IPS-20b (cell line): ENCODE data around the gene PRR33.

Experiments used
- H3K27ac ChIP-seq: one replicate; pipeline ENCODE4 v1.5.1; 2013; ENCODE audit warnings: low read length
- H3K27me3 ChIP-seq: 2 replicates; pipeline ENCODE4 v1.6.1; 2013; ENCODE audit warnings: mild to moderate bottlenecking, low read length, inconsistent platforms; ENCODE audit not compliant: insufficient read depth
- H3K36me3 ChIP-seq: 2 replicates; pipeline ENCODE4 v1.6.1; 2013; ENCODE audit warnings: low read depth, mild to moderate bottlenecking, inconsistent platforms, low read length, moderate library complexity; ENCODE audit not compliant: insufficient read depth
- H3K4me1 ChIP-seq: 2 replicates; pipeline ENCODE4 v1.6.1; 2013; ENCODE audit warnings: mild to moderate bottlenecking, control low read depth, inconsistent platforms, low read length, moderate library complexity; ENCODE audit not compliant: insufficient read depth
- H3K4me3 ChIP-seq: 2 replicates; pipeline ENCODE4 v1.5.1; 2013; ENCODE audit warnings: mild to moderate bottlenecking, low read length, inconsistent platforms
- H3K9ac ChIP-seq: 2 replicates; pipeline ENCODE4 v1.6.1; 2013; ENCODE audit warnings: low read depth, mild to moderate bottlenecking, inconsistent platforms, low read length, moderate library complexity
- H3K9me3 ChIP-seq: 2 replicates; pipeline ENCODE4 v1.6.1; 2013; ENCODE audit warnings: mild to moderate bottlenecking, low read depth, low read length, inconsistent platforms; ENCODE audit not compliant: insufficient read depth

PRR33 gene

DNA sequence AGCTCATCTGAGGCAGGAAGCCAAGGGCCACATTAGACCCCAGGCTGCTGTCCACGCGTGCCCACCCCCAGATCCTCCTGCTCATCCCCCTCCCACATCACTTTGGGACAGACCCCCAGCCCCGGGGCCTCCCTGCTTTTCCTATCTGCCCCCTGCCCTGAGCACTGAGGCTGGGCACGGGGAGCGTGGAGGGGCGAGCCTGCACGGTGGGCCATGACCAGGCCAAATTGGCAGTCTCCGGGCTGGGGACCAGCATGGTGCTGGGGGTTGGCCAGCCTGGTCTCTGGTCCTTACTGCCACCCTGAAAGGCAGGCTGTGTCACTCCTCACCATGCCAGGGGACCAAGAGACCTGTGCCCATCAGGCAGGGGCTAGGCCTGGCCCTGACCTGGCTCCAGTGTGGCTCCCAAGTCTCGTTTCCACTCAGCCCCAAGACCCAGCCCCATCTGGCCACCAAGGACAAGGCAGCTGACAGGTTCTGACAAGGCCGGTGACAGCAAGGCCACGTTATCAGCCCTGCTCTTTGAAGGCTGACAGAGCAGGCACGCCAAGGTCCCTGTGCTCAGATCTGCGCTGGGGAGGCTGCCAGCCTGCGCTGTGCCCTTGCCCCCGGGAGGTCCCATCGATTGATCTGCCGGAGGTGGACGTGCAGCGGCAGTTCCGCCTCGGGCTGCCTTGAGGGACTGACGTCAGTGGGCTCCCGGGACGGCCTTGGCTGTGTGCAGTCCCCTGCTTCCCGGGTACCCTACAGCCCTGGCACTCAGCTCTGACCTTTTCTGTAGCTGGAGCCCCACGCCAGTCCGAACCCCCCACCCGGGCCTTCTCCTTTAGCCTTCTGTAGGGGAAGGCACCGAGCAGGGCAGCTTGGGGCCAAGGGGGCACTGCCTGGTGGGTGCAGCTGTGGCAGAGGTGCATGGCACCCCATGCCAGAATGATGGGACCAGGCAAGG lies 49.3 kb downstream of the PRR33 start:
- H3K9me3 ChIP-seq = no peaks in the 10 kb centered on the region
- H3K4me1 ChIP-seq = no peaks in the 10 kb centered on the region
- H3K36me3 ChIP-seq = no peaks in the 10 kb centered on the region
- H3K9ac ChIP-seq = no peak overlapping the region
- H3K27me3 ChIP-seq = peaks cover 8% of the 10 kb centered on the region; the same call in 1 of the 2 replicates
- no peak overlapping the region for H3K4me3 ChIP-seq
- H3K27ac ChIP-seq = no peak overlapping the region

DNA sequence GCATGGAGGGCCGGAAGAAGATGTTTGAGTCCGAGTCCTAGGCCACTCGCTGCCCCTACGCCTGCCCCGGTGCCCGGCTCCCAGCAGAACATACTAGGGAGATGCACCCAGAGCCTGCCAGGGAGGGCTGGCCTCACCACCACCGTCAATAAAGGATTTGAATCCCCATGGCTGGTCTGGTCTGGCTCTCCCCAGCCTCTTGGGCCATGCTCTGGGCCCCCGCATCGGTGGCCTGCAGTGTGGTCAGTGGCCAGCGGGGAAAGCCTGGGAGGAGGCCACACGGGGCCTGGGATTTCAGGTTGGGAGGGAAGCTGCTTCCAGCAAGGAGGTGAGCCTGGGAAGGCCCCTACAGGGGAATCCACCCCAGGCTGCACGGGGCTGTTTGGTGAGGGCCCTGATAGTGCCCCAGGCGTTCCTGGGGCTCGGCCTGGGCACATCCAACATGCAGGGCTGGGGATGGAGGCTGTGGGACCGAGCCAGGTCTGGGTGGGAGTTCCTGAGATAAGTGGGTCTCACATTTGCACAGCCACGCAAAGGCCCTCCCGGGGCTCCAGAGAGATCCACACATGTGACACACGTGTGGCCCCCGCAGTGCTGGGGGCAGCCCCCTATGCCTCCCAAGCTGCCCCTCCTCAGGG lies 50.1 kb downstream of the PRR33 start:
- Histone ChIP-seq H3K36me3 (no peaks in the 10 kb centered on the region), H3K27ac (no peak overlapping the region), H3K4me1 (no peaks in the 10 kb centered on the region), H3K27me3 (peaks cover 8% of the 10 kb centered on the region; the same call in 1 of the 2 replicates), H3K9ac (no peak overlapping the region), H3K9me3 (no peaks in the 10 kb centered on the region), H3K4me3 (no peak overlapping the region)

DNA sequence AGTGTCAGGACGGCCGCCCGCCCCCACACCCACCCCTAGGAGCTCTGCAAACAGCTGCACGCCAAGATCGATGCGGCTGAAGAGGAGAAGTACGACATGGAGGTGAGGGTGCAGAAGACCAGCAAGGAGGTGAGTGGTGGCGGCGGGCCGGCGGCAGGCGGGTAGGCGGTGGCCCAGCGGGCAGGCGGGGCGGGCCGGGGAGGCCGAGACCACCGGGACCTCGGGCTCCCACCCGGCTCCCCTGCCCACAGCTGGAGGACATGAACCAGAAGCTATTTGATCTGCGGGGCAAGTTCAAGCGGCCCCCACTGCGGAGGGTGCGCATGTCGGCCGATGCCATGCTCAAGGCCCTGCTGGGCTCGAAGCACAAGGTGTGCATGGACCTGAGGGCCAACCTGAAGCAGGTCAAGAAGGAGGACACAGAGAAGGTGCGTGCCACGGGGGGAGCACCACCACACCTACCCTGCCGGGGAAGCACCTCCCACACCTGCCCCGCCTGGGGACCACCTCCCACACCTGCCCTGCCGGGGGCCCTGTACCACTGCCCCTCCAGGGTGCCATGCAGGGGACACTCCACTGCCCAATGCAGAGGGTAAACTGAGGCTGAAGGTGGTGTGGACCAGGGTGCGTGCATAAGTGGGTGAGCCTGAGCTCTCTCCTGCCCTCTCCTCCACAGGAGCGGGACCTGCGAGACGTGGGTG lies 50.8 kb downstream of the PRR33 start:
- Histone ChIP-seq H3K4me3 (no peak overlapping the region), H3K4me1 (no peaks in the 10 kb centered on the region), H3K27ac (no peak overlapping the region), H3K27me3 (peaks cover 8% of the 10 kb centered on the region; the same call in 1 of the 2 replicates), H3K9me3 (no peaks in the 10 kb centered on the region), H3K36me3 (no peaks in the 10 kb centered on the region), H3K9ac (no peak overlapping the region)

DNA sequence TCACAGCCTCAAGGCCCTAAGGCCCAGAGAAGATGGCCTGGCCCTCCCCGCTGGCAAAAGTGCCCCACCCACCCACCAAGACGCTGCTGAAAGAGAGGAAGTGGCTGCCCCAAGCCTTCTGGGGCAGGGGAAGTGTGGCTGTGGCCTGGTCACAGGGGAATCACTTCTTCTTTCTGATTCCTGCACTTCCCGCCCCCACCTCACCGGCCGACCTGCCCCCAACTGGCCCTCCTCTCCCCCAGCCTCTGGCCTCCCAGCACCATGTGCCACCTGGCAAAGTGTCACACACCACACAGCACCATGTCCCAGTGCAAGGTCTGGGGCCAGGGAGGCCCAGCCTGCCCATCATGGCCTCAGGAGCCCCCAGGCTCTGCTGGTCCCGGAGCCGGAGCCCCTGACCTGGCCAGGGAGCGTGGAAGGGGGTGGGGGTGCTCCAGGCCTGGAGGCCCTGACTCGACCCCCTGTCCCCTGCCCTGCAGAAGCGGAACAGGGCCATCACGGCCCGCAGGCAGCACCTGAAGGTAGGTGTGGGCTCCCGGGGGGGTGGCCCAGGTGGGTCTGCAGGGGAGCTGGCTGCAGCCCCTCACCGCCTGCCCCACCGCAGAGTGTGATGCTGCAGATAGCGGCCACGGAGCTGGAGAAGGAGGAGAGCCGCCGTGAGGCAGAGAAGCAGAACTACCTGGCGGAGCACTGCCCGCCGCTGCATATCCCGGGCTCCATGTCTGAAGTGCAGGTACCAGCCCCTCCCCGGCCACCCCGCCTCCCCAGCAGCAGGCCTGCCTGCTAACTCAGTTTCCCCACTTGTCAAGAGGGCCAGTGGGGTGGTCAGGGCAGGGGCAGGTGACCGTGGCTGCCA lies 51.5 kb downstream of the PRR33 start:
- H3K27me3 ChIP-seq = peaks cover 5% of the 10 kb centered on the region; the same call in 1 of the 2 replicates
- H3K36me3 ChIP-seq = no peaks in the 10 kb centered on the region
- H3K4me3 ChIP-seq = no peak overlapping the region
- no peaks in the 10 kb centered on the region for H3K9me3 ChIP-seq
- no peaks in the 10 kb centered on the region for H3K4me1 ChIP-seq
- H3K27ac ChIP-seq = no peak overlapping the region
- H3K9ac ChIP-seq = no peak overlapping the region

DNA sequence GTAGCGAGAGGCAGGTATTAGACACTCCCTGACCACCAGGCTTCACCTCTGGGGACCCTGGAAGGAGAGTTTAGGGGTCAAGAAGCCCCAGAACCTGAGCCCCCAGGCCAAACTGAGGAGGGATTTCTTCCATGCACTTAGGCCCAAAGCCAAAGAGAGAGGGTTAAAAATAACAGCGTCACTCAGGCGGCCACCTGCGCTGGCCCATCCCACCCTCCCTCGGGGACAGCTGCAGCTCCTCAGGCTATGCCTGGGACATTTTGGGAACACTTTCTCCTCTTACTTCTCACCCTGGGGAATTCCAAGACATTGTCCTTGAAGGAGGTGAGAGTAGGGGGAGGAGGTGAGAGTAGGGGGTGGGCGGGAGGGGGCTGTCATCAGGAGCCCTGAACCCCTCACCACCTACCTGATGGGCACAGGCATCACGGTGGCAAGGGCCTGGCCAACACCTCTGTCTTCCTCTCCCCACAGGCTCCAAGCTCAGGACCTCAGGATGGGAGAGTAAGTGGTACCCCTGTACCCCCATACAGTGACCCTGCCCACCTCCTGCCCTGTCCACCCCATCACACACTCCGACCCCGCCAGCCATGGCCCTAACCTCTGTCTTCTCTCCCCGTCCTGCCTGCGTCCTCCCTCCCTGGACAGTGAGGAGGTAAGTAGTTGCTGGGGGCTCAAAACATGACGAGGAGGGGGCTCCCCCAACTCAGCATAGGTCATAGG lies 52.3 kb downstream of the PRR33 start:
- Histone ChIP-seq H3K36me3 (no peaks in the 10 kb centered on the region), H3K27me3 (no peaks in the 10 kb centered on the region), H3K27ac (no peak overlapping the region), H3K4me3 (no peak overlapping the region), H3K9ac (no peak overlapping the region), H3K4me1 (no peaks in the 10 kb centered on the region), H3K9me3 (no peaks in the 10 kb centered on the region)

DNA sequence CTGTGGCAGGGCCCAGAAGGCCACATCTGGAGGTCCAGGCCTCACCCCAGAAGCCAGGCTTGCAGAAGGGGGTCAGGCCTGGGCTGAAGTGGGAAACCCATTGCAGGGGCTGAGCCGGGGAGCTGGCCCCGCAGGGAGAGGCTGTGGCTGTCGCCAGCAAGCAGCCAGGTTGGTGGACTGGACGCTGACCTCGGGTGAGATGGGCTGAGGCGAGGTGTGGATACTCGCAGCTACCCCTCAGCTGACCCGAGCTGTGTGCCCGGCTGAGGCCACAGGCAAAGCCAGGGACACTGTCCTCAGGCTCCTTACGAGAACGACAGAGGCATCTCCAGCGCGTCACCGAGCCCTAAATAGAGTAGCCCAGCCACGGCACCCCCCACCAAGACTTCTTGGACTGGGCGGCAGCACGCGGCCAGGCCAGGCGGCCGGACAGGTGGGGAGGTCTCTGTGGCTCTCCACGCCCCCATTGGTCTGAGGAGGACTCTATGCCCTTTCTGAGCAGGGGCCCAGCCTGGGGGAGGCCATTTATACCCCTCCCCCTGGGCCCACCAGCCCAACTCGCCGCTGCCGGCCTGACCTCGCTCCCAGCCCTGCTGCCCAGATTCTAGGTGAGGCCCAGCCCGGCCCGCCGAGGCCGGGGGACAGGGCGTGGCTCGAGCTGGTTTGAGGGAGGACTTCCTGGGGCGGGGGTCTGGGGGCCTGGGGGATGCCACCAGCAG lies 53.1 kb downstream of the PRR33 start, which contains the start of gene TNNI2:
Gene TNNI2, plus strand, starts transcription at position 556 of the 719 bp plus-strand sequence. CDS start 716 bp downstream, outside the sequence.
- Histone ChIP-seq H3K36me3 (no peaks in the 10 kb centered on the region), H3K9me3 (no peaks in the 10 kb centered on the region), H3K4me1 (no peaks in the 10 kb centered on the region), H3K27ac (no peak within 1 kb of the TSS), H3K27me3 (no peaks in the 10 kb centered on the region), H3K4me3 (no peak within 1 kb of the TSS), H3K9ac (no peak within 1 kb of the TSS)
